OCI-LY7 (cell line): ENCODE measurements around the gene SCG3.

Experiments used
- CTCF ChIP-seq: fragments of 200-600 bp; sonication (generic); conservative IDR thresholded peaks from 2 replicates; pipeline ENCODE4 v1.5.1; 2014; ENCODE audit warnings: mild to moderate bottlenecking, antibody characterized with exemption, low read length, moderate library complexity, mixed read lengths
- EZH2phosphoT487 ChIP-seq: fragments of 200-600 bp; sonication (generic); IDR thresholded peaks from 2 replicates; pipeline ENCODE4 v1.6.1; 2018; ENCODE audit warnings: low read depth, borderline replicate concordance, mild to moderate bottlenecking, mixed run types, antibody characterized with exemption, low read length, moderate library complexity, mixed read lengths

- TF ChIP-seq CTCF (no peak), EZH2phosphoT487 (no peak)
These were observed 22.6 kb upstream of the SCG3 start for GRCh38 chr15:51658664-51659063.
